ENCODE results near the gene PCGF2. TPM values are rescaled to one million over a fixed set of nuclear protein-coding genes. Genes with fewer than 3 reads are reported as not detected.

PCGF2 gene
- 20.7 TPM for total RNA-seq
- long read RNA-seq, partial matches to known transcripts, result 2 of 10 reads
- long read RNA-seq, other reads (novel, unspliced or antisense), result 7 of 10 reads

DNA sequence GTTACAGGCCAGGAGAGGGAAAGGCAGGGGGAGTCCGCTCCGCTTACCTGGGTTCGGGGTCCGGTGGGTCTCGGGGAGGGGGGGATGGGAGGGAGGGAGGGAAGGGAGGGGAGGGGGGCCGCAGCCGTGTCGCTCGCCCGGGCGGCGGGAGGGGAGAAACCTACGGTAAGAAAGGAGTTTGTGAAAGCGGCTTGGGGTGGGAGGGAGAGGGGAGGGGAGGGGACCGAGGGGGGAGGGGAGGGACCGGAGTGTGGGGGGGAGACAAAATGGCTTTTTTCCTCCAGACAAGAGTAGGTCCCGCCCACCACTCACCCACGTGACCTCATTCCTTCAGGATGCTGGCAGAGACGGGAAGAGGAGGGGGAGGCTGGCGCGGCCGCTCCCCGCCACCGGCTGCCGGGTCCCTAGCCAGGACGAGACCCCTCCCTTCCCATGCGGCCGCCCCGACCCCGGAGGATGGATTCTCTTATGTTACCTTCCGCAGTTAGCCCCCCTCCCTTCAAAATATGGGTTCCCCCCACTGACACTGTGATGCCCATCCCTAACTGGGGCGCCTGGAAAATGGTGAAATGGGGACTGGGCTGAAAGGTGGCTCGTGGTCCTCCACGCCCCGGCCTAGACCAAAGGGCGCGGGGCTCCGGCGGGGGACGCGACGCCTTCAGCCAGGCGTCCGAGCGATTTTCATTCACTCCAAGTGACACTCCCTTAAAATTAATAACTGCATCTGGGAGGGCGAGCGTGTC lies at the start of gene PCGF2:
Gene PCGF2 (minus strand): TSS at position 188 of the 743 bp plus-strand sequence. CDS start 7,934 bp downstream, outside the sequence.
- TF ChIP-seq, protein P1, sequence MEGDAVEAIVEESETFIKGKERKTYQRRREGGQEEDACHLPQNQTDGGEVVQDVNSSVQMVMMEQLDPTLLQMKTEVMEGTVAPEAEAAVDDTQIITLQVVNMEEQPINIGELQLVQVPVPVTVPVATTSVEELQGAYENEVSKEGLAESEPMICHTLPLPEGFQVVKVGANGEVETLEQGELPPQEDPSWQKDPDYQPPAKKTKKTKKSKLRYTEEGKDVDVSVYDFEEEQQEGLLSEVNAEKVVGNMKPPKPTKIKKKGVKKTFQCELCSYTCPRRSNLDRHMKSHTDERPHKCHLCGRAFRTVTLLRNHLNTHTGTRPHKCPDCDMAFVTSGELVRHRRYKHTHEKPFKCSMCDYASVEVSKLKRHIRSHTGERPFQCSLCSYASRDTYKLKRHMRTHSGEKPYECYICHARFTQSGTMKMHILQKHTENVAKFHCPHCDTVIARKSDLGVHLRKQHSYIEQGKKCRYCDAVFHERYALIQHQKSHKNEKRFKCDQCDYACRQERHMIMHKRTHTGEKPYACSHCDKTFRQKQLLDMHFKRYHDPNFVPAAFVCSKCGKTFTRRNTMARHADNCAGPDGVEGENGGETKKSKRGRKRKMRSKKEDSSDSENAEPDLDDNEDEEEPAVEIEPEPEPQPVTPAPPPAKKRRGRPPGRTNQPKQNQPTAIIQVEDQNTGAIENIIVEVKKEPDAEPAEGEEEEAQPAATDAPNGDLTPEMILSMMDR (IDR thresholded peaks at IDR 0.05; ENCODE audit: borderline replicate concordance), result no peak
- Histone ChIP-seq H3K4me3 (peak within 1 kb of the TSS; percentile 78), H3K36me3 (no peaks in the 10 kb centered on the region), H3K27ac (replicated peaks) (peak within 1 kb of the TSS; percentile 96), H3K9me3 (replicated peaks) (no peaks in the 10 kb centered on the region), H3K4me1 (peaks cover 91% of the 10 kb centered on the region), H3K27me3 (ENCODE audit: low read depth) (no peaks in the 10 kb centered on the region)
- DNase-seq, result peak; percentile 94
- intact Hi-C loops (cut with micrococcal nuclease), result no loop called here

DNA sequence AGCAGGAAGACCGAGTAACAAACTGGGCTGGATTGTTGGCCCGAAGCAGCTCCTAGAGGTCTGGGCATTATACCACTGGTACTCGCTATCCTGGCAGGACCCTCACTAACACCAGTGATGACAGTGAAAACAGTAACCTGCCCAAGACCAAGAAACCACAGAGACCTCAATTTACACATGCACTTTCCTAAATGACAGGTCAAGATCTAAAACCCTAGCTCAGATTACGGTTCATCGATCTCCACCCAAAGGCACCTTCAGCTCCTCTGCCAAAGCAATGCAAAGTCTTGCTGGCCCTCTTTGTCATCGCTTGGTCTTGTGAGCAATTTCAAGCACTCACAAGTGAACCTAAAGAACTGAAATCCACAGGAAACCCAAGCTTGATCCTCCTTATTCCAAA lies 49.7 kb upstream of the PCGF2 start:
- Histone ChIP-seq H3K27ac (replicated peaks) (peak overlapping the region; percentile 98), H3K4me3 (peak overlapping the region; percentile 97), H3K4me1 (peaks cover 52% of the 10 kb centered on the region), H3K9me3 (replicated peaks) (no peaks in the 10 kb centered on the region), H3K27me3 (ENCODE audit: low read depth) (no peaks in the 10 kb centered on the region), H3K36me3 (peaks cover 26% of the 10 kb centered on the region)
- TF ChIP-seq, protein P1 (IDR thresholded peaks at IDR 0.05; ENCODE audit: borderline replicate concordance), result no peak
- intact Hi-C loops (cut with micrococcal nuclease), result no loop called here
- no peak for DNase-seq

DNA sequence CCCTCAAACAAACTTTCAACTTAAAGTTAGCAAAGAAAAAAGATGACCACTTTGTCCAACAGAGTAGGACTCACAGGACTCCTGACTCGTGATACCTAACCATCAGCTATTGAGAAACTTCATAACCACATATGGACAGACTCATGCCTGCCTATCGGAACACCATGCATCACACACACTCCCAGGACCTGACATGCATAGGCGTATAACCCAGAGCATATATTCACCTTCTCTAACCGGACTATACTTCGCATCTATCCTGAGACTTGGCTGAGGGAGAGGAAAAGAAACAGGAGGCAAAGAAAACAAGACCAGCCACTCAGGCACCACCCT lies 49.0 kb upstream of the PCGF2 start:
- Histone ChIP-seq H3K27ac (replicated peaks) (peak overlapping the region; percentile 98), H3K9me3 (replicated peaks) (no peaks in the 10 kb centered on the region), H3K27me3 (ENCODE audit: low read depth) (no peaks in the 10 kb centered on the region), H3K4me1 (peaks cover 52% of the 10 kb centered on the region), H3K4me3 (peak overlapping the region; percentile 97), H3K36me3 (peaks cover 19% of the 10 kb centered on the region)
- intact Hi-C loops (cut with micrococcal nuclease), result no loop called here
- TF ChIP-seq, protein P1 (IDR thresholded peaks at IDR 0.05; ENCODE audit: borderline replicate concordance), result no peak
- DNase-seq, result no peak

DNA sequence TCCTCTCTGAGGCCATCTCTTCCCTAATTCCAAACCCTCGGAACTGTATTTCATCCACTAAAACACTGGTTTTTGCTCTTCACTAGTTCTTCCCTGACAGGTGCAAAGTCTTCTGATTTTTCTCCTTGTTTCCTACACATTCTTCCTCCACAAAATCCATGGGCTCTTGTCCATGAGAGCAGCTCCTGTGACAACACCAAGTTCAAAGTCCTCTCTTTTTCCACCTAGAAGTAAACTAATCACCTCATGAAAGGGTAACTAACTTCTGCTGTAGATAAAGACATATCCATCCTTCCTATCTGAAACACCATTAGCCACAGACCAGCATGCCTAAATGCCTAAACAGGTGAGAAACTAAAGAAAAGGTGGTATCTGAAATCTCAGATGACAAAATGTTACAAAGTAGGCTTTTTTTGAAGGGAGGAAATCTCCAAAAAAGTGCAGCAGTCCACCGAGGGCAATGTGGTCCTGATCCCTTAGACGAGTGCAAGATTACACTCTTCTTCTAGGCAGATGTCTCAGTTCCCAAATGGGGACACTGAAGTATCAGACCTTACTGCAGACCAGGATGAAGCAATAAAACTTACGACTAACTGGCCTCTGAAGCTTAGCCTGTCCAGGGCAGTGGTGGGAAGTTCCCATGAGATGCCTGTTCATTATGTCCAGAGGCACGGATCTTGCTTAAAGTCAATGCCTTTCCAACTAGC lies 48.5 kb upstream of the PCGF2 start:
- Histone ChIP-seq H3K4me3 (peak overlapping the region; percentile 97), H3K27ac (replicated peaks) (no peak overlapping the region), H3K9me3 (replicated peaks) (no peaks in the 10 kb centered on the region), H3K36me3 (peaks cover 16% of the 10 kb centered on the region), H3K27me3 (ENCODE audit: low read depth) (no peaks in the 10 kb centered on the region), H3K4me1 (peaks cover 52% of the 10 kb centered on the region)
- TF ChIP-seq, protein P1 (IDR thresholded peaks at IDR 0.05; ENCODE audit: borderline replicate concordance), result no peak
- intact Hi-C loops (cut with micrococcal nuclease), result no loop called here
- no peak for DNase-seq

DNA sequence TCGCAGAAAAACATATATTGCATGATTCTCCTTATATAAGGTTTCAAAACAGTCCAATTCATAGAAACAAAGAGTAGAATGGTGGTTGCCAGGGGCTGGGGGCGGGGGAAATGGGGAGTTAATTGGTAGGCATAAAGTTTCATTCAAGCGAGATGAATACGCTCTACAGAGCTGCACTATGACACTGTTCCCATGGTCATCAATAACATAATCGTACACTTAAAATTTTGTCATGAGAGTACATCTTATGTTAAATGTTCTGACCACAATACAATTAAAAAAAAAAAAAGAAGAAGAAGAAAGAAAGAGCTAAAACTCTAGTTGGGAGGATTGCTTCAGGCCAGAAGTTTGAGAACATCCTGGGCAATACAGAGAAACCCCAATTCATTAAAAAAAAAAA lies 46.1 kb upstream of the PCGF2 start:
- peaks cover 10% of the 10 kb centered on the region for H3K36me3 ChIP-seq
- H3K27me3 ChIP-seq (ENCODE audit: low read depth), result no peaks in the 10 kb centered on the region
- H3K4me3 ChIP-seq, result no peak overlapping the region
- no peak for DNase-seq
- H3K4me1 ChIP-seq, result peaks cover 63% of the 10 kb centered on the region
- intact Hi-C loops (cut with micrococcal nuclease), result no loop called here
- TF ChIP-seq, protein P1 (IDR thresholded peaks at IDR 0.05; ENCODE audit: borderline replicate concordance), result no peak
- no peaks in the 10 kb centered on the region for H3K9me3 ChIP-seq (replicated peaks)
- H3K27ac ChIP-seq (replicated peaks), result no peak overlapping the region

Data from left ventricle myocardium inferior (tissue), 1 donor.